ENCODE results near the gene SAFB2.

- TF ChIP-seq CBX2 (IDR thresholded peaks at IDR 0.05; ENCODE audit: borderline replicate concordance, low read depth) = no peak
- TF ChIP-seq ZFP36 (IDR thresholded peaks at IDR 0.05; ENCODE audit: borderline replicate concordance, partially characterized antibody) = no peak
- no peak for TF ChIP-seq CTCF (IDR thresholded peaks at IDR 0.05)
Measured at GRCh38 chr19:5654931-5655330, 32.4 kb upstream of the SAFB2 start.

Data from A549 (cell line).